ENCODE measurements around the gene SYT4.
"Not testable (repeated sequence)": the region's sequence is repeated elsewhere in the genome, so short reads cannot be mapped to it uniquely, and the experiment has no call there.

SYT4 gene

DNA sequence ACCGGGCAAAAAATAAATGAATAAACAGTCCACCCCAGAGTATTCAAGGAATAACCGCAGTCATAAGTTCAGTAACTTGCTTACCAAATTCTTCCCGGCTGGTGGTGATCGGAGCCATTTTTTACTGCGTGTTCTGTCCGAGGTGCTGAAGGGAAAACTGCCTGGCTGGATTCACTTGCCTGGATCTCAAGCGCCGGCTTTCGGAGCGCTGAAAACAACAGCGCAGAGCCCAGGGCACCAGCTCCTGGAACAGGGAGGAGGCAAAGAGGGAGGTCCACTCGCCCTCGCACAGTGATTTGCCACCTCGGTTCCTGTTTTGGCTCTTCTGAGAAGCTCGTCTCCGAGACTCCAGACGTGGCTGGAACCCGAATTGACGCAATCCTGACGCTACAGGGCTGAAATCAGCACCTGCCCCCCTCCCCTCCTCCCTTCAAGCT, at the start of gene SYT4:
Gene SYT4, minus strand, starts transcription at position 327 of the 437 bp plus-strand sequence. Its CDS starts 209 bp downstream, at position 118.
- DNase-seq: peak; percentile 56

GRCh38 chr18:43322132-43322531, 44.8 kb upstream of the SYT4 start:
- DNase-seq: no peak

- DNase-seq: no peak
Observed at GRCh38 chr18:43314941-43315340, 37.7 kb upstream of the SYT4 start.

- DNase-seq: no peak
Observed at GRCh38 chr18:43312891-43313290, 35.6 kb upstream of the SYT4 start.

DNA sequence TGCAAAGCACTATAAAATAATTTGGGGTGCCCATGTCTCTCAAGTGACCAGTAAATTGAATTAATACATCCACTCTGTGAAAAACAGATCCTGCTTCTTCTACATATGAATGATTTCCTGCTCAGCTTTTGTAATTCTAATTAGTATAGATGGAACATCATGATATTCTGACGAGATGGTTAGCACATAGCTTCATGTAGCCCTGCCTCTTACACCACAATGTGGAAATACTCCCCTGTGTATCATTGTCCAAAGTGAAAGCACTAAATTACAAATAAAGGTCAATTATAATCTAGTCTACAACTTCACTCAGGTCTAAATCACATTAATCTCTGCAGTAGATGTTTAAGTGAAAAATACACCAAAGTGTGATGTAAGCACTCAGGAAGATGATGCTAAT, 32.9 kb upstream of the SYT4 start:
- no peak for DNase-seq

DNA sequence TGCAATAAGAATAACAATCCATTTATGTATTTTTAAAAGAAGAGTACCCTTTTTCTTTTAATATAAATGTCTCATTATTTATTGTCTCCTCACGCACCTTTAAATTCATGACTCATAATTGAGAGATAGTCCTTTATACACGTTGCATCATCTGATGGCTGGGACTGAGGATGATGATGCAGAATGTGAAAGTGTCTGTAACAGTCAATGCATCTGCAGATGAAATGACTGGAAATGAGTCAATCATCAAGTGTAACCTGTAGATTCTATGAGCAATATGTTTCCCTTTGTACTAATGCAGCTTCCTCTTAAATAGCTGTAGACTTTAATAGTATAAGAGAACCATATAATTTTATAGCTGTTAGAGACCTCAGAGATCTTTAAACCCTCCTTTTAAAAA, 26.1 kb upstream of the SYT4 start:
- DNase-seq: no peak

DNA sequence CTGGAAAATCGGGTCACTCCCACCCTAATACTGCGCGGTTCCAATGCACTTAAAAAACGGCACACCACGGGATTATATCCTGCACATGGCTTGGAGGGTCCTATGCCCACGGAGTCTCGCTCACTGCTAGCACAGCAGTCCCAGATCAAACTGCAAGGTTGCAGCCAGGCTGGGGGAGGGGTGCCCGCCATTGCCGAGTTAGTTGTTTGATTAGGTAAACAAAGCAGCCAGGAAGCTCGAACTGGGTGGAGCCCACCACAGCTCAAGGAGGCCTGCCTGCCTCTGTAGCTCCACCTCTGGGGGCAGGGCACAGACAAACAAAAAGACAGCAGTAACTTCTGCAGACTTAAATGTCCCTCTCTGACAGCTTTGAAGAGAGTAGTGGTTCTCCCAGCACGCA, 8.9 kb upstream of the SYT4 start:
- DNase-seq: not testable (repeated sequence)

- DNase-seq: no peak
Observed at GRCh38 chr18:43283299-43283698, 6.0 kb upstream of the SYT4 start.

GRCh38 chr18:43279015-43279744, 1.9 kb upstream of the SYT4 start:
- peak; percentile 90 for DNase-seq

GRCh38 chr18:43278355-43278754, 1.1 kb upstream of the SYT4 start:
- no peak for DNase-seq

- no peak for DNase-seq
Observed at GRCh38 chr18:43276491-43276890, 799 bp downstream of the SYT4 start.

- DNase-seq: no peak
Observed at GRCh38 chr18:43275546-43275945, 1.7 kb downstream of the SYT4 start.

DNA sequence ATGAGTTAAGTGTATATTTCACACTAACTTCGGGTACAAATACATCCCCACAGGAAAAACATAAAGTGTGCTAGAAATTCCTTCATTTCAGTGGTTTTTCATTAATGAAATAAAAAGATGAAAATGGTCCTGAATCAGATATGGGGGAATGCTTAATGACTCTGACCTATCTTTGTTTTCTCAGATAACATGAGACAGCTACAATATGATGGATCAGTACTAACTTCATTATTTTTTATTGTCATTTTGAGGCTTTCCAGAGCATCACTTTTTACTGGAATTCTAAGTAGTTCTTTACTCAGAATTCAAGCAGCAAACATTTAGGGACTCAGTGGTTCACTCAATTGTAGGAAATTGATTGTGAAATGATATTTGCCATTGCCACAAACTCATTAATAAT, 2.8 kb downstream of the SYT4 start:
- DNase-seq: no peak

GRCh38 chr18:43271593-43272432, 5.5 kb downstream of the SYT4 start:
- no peak for DNase-seq

DNA sequence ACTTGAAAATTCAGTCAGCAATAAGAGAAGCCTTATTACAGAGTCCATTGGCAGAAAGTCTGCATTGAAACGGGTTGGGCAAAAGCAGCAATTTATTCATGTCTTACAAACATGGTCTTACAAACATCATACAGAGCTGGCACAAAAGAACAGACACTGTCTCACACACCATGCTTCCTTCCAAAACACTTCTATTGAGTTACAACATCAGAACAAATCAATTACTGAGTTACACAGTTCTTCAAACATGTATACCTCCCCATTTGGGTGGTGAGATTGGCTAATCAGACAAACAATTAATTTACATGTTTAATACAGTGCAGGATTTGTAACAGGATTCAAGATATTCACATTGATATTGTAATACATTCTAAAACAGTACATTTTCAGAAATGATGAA, 9.5 kb downstream of the SYT4 start:
- DNase-seq: no peak

DNA sequence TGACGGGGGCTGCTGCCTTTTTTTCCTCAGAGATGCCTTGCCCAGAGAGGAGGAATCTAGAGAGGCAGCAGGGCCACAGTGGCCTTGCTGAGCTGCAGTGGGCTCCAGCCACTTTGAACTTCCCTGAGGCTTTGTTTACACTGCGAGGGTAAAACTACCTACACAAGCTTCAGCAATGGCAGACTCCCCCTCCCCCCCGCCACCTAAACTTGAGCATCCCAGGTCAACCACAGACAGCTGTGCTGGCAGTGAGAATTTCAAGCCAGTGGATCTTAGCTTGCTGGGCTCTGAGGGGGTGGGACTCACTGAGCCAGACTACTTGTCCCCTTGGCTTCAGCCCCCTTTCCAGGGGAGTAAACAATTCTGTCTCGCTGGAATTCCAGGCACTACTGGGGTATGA, 11.8 kb downstream of the SYT4 start:
- no peak for DNase-seq

DNA sequence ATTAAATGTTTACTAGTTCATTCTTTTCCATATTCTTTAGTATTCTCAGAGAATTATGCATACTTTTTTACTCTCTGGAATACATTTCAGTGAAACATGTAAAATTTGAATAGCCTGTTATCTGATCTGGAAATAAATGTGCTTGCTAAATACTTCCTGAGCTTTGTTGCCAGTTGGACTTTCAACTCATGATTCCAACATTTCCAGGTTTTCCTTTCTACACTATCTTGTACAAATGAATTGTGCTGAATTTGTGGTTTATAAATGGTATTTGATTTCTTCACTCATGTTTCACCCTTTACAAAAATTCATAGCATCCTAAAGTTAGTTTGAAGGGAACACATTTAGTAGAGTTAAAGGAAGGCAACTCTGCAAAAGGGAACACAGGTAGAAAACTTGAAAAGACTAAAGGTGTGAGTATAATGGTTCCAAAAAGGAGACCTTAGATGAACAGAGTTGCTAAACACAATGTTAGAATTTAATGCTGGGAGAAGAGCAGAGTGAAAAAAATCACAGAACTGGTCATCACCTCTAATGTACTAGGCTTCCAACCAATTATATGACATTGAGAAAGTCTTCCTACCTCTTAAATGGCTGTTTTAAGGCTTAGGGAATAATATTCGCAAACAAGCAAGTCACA, 28.6 kb downstream of the SYT4 start:
- no peak for DNase-seq

DNA sequence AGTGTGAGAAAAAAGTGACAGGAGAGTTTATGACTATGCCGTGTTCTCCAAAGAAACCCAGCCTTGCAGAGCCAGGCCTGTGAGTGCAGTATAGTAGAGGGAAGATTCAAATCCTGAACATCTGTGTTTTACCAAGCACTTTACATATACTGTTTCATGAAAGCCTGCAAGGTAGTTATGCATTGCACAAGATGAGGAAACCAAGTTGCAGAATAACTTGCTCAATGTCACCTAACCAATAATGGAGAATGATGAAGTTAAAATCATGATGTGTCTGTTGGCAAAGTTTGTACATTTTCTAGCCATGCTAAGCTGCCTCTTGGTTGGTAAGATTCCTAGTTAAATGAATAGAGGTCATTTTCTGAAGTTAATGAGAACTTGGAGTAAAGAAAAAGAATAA, 29.3 kb downstream of the SYT4 start:
- DNase-seq: no peak

- no peak for DNase-seq
Observed at GRCh38 chr18:43238429-43238828, 38.9 kb downstream of the SYT4 start.

DNA sequence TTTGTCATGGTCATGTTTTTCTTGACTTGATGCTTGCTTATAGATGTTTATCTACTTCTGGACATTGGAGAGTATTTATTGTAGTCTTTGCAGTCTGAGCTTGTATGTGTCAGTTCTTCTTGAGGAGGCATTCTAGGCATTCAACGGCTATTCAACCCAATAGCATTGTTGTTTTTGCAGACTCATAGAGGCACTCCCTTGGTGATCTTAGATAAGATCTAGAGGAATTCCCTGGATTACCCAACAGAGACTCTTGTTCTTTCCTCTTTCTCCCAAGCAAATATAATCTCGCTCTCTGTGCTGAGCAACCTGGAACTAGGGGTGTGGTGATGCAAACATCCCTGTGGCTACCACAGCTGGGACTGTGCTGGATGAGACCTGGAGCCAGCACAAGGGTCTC, 40.4 kb downstream of the SYT4 start:
- DNase-seq: no peak

DNA sequence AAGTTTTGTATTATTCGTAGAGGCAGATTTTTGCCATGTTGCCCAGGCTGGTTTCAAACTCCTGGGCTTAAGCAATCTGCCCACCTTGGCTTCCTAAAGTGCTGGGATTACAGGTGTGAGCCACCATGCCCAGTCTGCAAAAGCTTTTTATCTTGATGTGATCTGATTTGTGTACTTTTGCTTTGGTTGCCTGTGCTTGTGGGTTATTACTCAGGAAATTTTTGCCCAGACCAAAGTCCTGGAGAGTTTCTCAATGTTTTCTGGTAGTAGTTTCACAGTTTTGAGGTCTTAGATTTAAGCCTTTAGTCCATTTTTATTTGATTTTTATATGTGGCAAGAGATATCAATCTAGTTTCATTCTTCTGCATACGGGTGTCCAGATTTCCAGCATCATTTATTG, 42.4 kb downstream of the SYT4 start:
- no peak for DNase-seq

GRCh38 chr18:43222501-43222900, 54.8 kb downstream of the SYT4 start:
- no peak for DNase-seq

- DNase-seq: no peak
Observed at GRCh38 chr18:43220691-43221090, 56.6 kb downstream of the SYT4 start.
